ENCODE data around the gene C10orf143. TPM values are rescaled to one million over a fixed set of nuclear protein-coding genes. Genes with fewer than 3 reads are reported as not detected.

The C10orf143 gene
- total RNA-seq, 4 donors from 2014 or later = 5.0 to 8.5 (median 6.2) TPM

- intact Hi-C loops (cut with DNase I) = no loop called here
- no peak for DNase-seq
- H3K27ac ChIP-seq = no peak overlapping the region
- no peaks in the 10 kb centered on the region for H3K4me1 ChIP-seq
- TF ChIP-seq CTCF (IDR thresholded peaks at IDR 0.05) = no peak
- TF ChIP-seq POLR2A (IDR thresholded peaks at IDR 0.05) = no peak
- H3K9me3 ChIP-seq = no peaks in the 10 kb centered on the region
- 83 to 93% methylated on average over 5 to 12 of the region's 12 CpGs for WGBS, 2 donors
- no peaks in the 10 kb centered on the region for H3K27me3 ChIP-seq
- H3K4me3 ChIP-seq (replicated peaks in 1 of 3) = no peak overlapping the region
- no peaks in the 10 kb centered on the region for H3K36me3 ChIP-seq
These were observed 61.4 kb downstream of the C10orf143 start for GRCh38 chr10:130049244-130049643.

DNA sequence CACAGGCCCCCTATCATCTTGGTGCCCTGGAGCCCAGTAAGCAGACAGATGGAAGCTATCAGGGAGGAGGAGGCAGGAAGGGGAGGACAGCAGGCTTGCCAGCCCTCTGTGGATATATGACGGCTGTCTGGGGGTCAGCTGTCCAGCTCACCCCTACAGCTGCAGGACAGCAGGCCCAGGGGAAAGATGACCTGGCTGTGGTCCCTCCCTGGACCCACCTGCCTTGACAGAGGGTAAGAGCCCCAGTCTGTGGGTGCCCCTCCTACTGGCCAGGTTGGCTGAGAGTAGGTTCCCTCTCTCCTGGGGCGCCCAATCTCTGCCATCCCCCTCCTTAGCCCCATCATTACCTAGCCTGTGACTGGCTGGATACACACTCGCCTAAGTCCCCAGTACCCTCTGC lies 62.5 kb downstream of the C10orf143 start:
- WGBS, 2 donors = 63 to 74% methylated on average over 3 of the region's 3 CpGs
- no peaks in the 10 kb centered on the region for H3K9me3 ChIP-seq
- no peak overlapping the region for H3K4me3 ChIP-seq (replicated peaks in 1 of 3)
- no peak for TF ChIP-seq CTCF (IDR thresholded peaks at IDR 0.05)
- no peak overlapping the region for H3K27ac ChIP-seq
- no peak for DNase-seq
- H3K27me3 ChIP-seq = no peaks in the 10 kb centered on the region
- H3K4me1 ChIP-seq = no peaks in the 10 kb centered on the region
- no peaks in the 10 kb centered on the region for H3K36me3 ChIP-seq
- intact Hi-C loops (cut with DNase I) = no loop called here

- no peaks in the 10 kb centered on the region for H3K27me3 ChIP-seq
- H3K27ac ChIP-seq = no peak overlapping the region
- H3K9me3 ChIP-seq = no peaks in the 10 kb centered on the region
- no peak for DNase-seq
- no peak overlapping the region for H3K4me3 ChIP-seq (replicated peaks in 1 of 3)
- H3K4me1 ChIP-seq = no peaks in the 10 kb centered on the region
- WGBS, 2 donors = 77 to 78% methylated on average over 9 to 10 of the region's 10 CpGs
- intact Hi-C loops (cut with DNase I) = no loop called here
- no peaks in the 10 kb centered on the region for H3K36me3 ChIP-seq
- TF ChIP-seq POLR2A (IDR thresholded peaks at IDR 0.05) (no peak), CTCF (IDR thresholded peaks at IDR 0.05) (no peak)
These were observed 63.3 kb downstream of the C10orf143 start for GRCh38 chr10:130047336-130047735.

DNA sequence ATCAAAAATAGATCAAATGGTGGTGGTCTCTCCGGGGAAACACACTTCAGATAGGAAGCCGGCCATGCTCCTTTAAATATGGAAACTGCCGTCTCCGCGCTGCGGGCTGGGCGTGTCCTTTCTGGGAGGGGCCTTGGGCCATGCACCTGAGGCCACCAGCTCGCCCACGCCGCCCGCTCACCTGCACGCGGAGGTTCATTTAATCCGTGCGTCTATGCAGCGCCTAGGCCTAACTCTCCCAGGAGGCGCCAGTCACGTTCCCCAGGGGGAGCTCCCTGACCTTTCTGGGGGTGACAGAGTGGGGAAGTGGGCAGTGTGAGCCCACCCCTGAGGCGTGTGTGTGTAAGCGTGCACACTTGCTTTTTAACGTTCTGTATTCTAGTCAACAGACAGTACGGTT lies 64.0 kb downstream of the C10orf143 start:
- Histone ChIP-seq H3K36me3 (no peaks in the 10 kb centered on the region), H3K27me3 (no peaks in the 10 kb centered on the region), H3K9me3 (no peaks in the 10 kb centered on the region), H3K4me3 (replicated peaks in 1 of 3) (no peak overlapping the region), H3K4me1 (no peaks in the 10 kb centered on the region), H3K27ac (no peak overlapping the region)
- intact Hi-C loops (cut with DNase I) = no loop called here
- WGBS, 2 donors = 75 to 83% methylated on average over 21 to 22 of the region's 22 CpGs
- no peak for DNase-seq
- no peak for TF ChIP-seq POLR2A (IDR thresholded peaks at IDR 0.05)
- no peak for TF ChIP-seq CTCF (IDR thresholded peaks at IDR 0.05)

GRCh38 chr10:130045801-130046321 lies 64.8 kb downstream of the C10orf143 start:
- no peaks in the 10 kb centered on the region for H3K9me3 ChIP-seq
- H3K4me1 ChIP-seq = no peaks in the 10 kb centered on the region
- no peaks in the 10 kb centered on the region for H3K27me3 ChIP-seq
- intact Hi-C loops (cut with DNase I) = no loop called here
- H3K27ac ChIP-seq = no peak overlapping the region
- H3K4me3 ChIP-seq (replicated peaks in 1 of 3) = no peak overlapping the region
- WGBS, 2 donors = 92 to 93% methylated on average over 40 to 43 of the region's 43 CpGs
- no peak for DNase-seq
- TF ChIP-seq CTCF (IDR thresholded peaks at IDR 0.05) = no peak
- no peak for TF ChIP-seq POLR2A (IDR thresholded peaks at IDR 0.05)
- no peaks in the 10 kb centered on the region for H3K36me3 ChIP-seq
